ENCODE results near the gene THSD4. TPM values are rescaled to one million over a fixed set of nuclear protein-coding genes. Genes with fewer than 3 reads are reported as not detected.

Gene THSD4
- polyA plus RNA-seq, 2 of the 4 experiments (the other 2 are of a cell fraction): 15.8 to 40.7 TPM

- Histone ChIP-seq H3K4me2 (no peak overlapping the region), H3K4me3 (no peak overlapping the region), H3K4me1 (peaks cover 8% of the 10 kb centered on the region; the same call in 1 of the 3 replicates), H3K27ac (no peak overlapping the region), H3K9me3 (no peaks in the 10 kb centered on the region)
- FAIRE-seq (no peak), DNase-seq (ENCODE audit: low read depth in 1 of 2, low spot score in 1 of 2) (no peak), ATAC-seq (no peak)
- ChIA-PET POLR2A (no interaction called here), CTCF (interaction anchor here (1.4 to 1.6 kb wide), 2 partner anchors 11 to 227 kb away, joined by 4 to 5 read pairs; partner anchors contain the start of gene THSD4)
- WGBS (ENCODE audit: missing lambda C conversion rate): 89% methylated on average over 7 of the region's 7 CpGs
- TF ChIP-seq HEYL (CRISPR knock-in tag; IDR thresholded peaks at IDR 0.05) (no peak), ZNF302 (CRISPR knock-in tag; IDR thresholded peaks at IDR 0.05) (no peak), CBX8 (IDR thresholded peaks at IDR 0.05) (no peak), REST (IDR thresholded peaks at IDR 0.05) (no peak), NPAS2 (CRISPR knock-in tag; IDR thresholded peaks at IDR 0.05; ENCODE audit: borderline replicate concordance) (no peak), BCL3 (IDR thresholded peaks at IDR 0.05) (no peak), RAD21 (conservative IDR thresholded peaks at IDR 0.05 in 1 of 2, IDR thresholded peaks at IDR 0.05 in 1 of 2) (no peak), GATA3 (IDR thresholded peaks at IDR 0.05; ENCODE audit: borderline replicate concordance) (no peak), TP53 (CRISPR knock-in tag; IDR thresholded peaks at IDR 0.05) (no peak)
Observed at GRCh38 chr15:71342658-71343057, 227.4 kb downstream of the THSD4 start.

- ATAC-seq: no peak
- CTCF ChIA-PET: interaction anchor here (0.5 kb wide), 1 partner anchor 220 kb away, joined by 3 read pairs; no protein-coding TSS in a partner anchor
- WGBS (ENCODE audit: missing lambda C conversion rate): 94% methylated on average over 5 of the region's 5 CpGs
Observed at GRCh38 chr15:71344316-71344715, 229.0 kb downstream of the THSD4 start.

More at GRCh38 chr15:71344316-71344715, 229.0 kb downstream of the THSD4 start:
- no peaks in the 10 kb centered on the region; the same call in 2 of the 3 replicates for H3K4me1 ChIP-seq
- POLR2A ChIA-PET: no interaction called here
- H3K4me3 ChIP-seq: no peak overlapping the region
- TF ChIP-seq HOXB5 (CRISPR knock-in tag; IDR thresholded peaks at IDR 0.05) (no peak), NFE2L2 (conservative IDR thresholded peaks at IDR 0.05; ENCODE audit: low read length) (no peak), EHMT2 (IDR thresholded peaks at IDR 0.05; ENCODE audit: low read depth) (no peak), REST (IDR thresholded peaks at IDR 0.05) (no peak), TFCP2L1 (CRISPR knock-in tag; IDR thresholded peaks at IDR 0.05) (no peak), BCL3 (IDR thresholded peaks at IDR 0.05) (no peak), MAFK (IDR thresholded peaks at IDR 0.05; ENCODE audit: partially characterized antibody) (no peak), ZFP36 (IDR thresholded peaks at IDR 0.05; ENCODE audit: borderline replicate concordance, partially characterized antibody) (no peak), RCOR1 (IDR thresholded peaks at IDR 0.05; ENCODE audit: low read depth, low read length) (no peak), CTCF (IDR thresholded peaks at IDR 0.05) (no peak)
- TF ChIP-seq, protein P1, sequence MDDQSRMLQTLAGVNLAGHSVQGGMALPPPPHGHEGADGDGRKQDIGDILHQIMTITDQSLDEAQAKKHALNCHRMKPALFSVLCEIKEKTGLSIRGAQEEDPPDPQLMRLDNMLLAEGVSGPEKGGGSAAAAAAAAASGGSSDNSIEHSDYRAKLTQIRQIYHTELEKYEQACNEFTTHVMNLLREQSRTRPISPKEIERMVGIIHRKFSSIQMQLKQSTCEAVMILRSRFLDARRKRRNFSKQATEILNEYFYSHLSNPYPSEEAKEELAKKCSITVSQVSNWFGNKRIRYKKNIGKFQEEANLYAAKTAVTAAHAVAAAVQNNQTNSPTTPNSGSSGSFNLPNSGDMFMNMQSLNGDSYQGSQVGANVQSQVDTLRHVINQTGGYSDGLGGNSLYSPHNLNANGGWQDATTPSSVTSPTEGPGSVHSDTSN (IDR thresholded peaks at IDR 0.05): no peak
- TF ChIP-seq, protein P2, sequence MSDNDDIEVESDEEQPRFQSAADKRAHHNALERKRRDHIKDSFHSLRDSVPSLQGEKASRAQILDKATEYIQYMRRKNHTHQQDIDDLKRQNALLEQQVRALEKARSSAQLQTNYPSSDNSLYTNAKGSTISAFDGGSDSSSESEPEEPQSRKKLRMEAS (IDR thresholded peaks at IDR 0.05): no peak
- no peak for FAIRE-seq
- no peak for DNase-seq (ENCODE audit: low read depth in 1 of 2, low spot score in 1 of 2)
- no peaks in the 10 kb centered on the region for H3K9me3 ChIP-seq
- H3K27ac ChIP-seq: no peak overlapping the region
- H3K4me2 ChIP-seq: no peak overlapping the region

All from A549 (cell line).